Kidney (tissue), 14 donors: ENCODE results near the gene MGAT4A. TPM values are rescaled to one million over a fixed set of nuclear protein-coding genes. Genes with fewer than 3 reads are reported as not detected.

Experiments used
- DNase-seq, 5 donors: peaks; one replicate each; pipeline ENCODE4 v3.0.0-alpha.2; 2013 to 2020
- FAIRE-seq: peaks from 2 replicates; lab custom pipeline; 2012; peaks lifted over from hg19 to GRCh38; lab: Jason Lieb, UNC
- H3K27ac ChIP-seq, 2 donors: one replicate each; pipeline ENCODE4 v1.7.0; 2013; ENCODE audit warnings: low read depth in 2 of 2, low read length in 2 of 2, inconsistent platforms in 1 of 2
- H3K27me3 ChIP-seq: one replicate; pipeline ENCODE4 v1.7.1; 2013; ENCODE audit warnings: low read length, inconsistent platforms; ENCODE audit not compliant: control insufficient read depth, insufficient read depth
- H3K36me3 ChIP-seq, 3 donors: one replicate each; pipeline versions ENCODE4 v1.7.0 to v1.7.1; 2013; ENCODE audit warnings: low read length in 3 of 3, control low read depth in 1 of 3, inconsistent platforms in 1 of 3; ENCODE audit not compliant: insufficient read depth in 3 of 3, control insufficient read depth in 2 of 3
- H3K4me1 ChIP-seq, 3 donors: one replicate each; pipeline versions ENCODE4 v1.7.0 to v1.7.1; 2013; ENCODE audit warnings: low read length in 3 of 3, inconsistent platforms in 1 of 3, low read depth in 1 of 3; ENCODE audit not compliant: control insufficient read depth in 2 of 3, insufficient read depth in 2 of 3
- H3K4me3 ChIP-seq, 3 donors: one replicate each; pipeline versions ENCODE4 v1.7.0 to v1.8.1; 2013; ENCODE audit warnings: low read length in 3 of 3, control low read depth in 1 of 3, inconsistent platforms in 1 of 3
- H3K9ac ChIP-seq, 3 donors: one replicate each; pipeline versions ENCODE4 v1.7.0 to v1.7.1; 2013; ENCODE audit warnings: low read length in 3 of 3, control low read depth in 1 of 3, inconsistent platforms in 1 of 3
- H3K9me3 ChIP-seq, 3 donors: one replicate each; pipeline versions ENCODE4 v1.7.0 to v1.7.1; 2013; ENCODE audit warnings: low read length in 3 of 3, control low read depth in 1 of 3, inconsistent platforms in 1 of 3; ENCODE audit not compliant: control insufficient read depth in 2 of 3, insufficient read depth in 1 of 3
- CTCF ChIP-seq: IDR thresholded peaks from 3 replicates; pipeline ENCODE4 v1.5.1; 2012; ENCODE audit warnings: mild to moderate bottlenecking, moderate library complexity, borderline replicate concordance; ENCODE audit not compliant: insufficient read depth; ENCODE audit errors: extremely low read depth
- intact Hi-C: fragments of 100-400 bp; cut with DNase I; formaldehyde crosslinking; loops from one replicate; pipeline ENCODE4 v1.11.1; 2022
- polyA plus RNA-seq: library from polyadenylated mRNA; stranded (reverse); fragments of 350-450 nt; fragmentation: Illumina TruSeq; extraction: RNeasy Lipid Tissue Mini Kit (QIAGEN cat#74804); gene quantifications from one replicate; pipeline ENCODE4 v1.2.3, GENCODE V29; 2014; ENCODE audit warnings: low read depth, low replicate concordance; ENCODE audit not compliant: insufficient read depth
- total RNA-seq: library from RNA; stranded (reverse); fragmentation: NEBNext Ultra II Directional; extraction: Animal tissue kit (Norgen Biotek cat#: 25700); gene quantifications from one replicate; pipeline ENCODE4 v1.2.1, GENCODE V29; 2021
- donor health status: control.
- donor health status: control.
- donor health status: control.
- donor health status: control.
- donor health status: control.
- donor health status: DM: yes; HTN: yes; CAD: no.
- donor health status: Normal renal cell carcinoma (clear cell type).

Gene MGAT4A
- total and polyA plus RNA-seq, 2 donors from 2014 or later: 23.5 to 101 TPM

GRCh38 chr2:98632351-98632750 lies 98.6 kb downstream of the MGAT4A start:
- no peak for FAIRE-seq
- H3K27ac ChIP-seq: no peak overlapping the region
- DNase-seq: no peak
- H3K4me1 ChIP-seq: no peaks in the 10 kb centered on the region
- no peak overlapping the region for H3K9ac ChIP-seq
- H3K36me3 ChIP-seq: peaks cover 0 to 13% (median 6%) of the 10 kb centered on the region in 3 donors
- no peaks in the 10 kb centered on the region for H3K27me3 ChIP-seq
- intact Hi-C loops: no loop called here
- no peak overlapping the region for H3K4me3 ChIP-seq
- no peaks in the 10 kb centered on the region for H3K9me3 ChIP-seq
- no peak for TF ChIP-seq CTCF

GRCh38 chr2:98623657-98624056 lies 107.3 kb downstream of the MGAT4A start:
- H3K27ac ChIP-seq: no peak overlapping the region
- H3K9me3 ChIP-seq: no peaks in the 10 kb centered on the region
- no peak for TF ChIP-seq CTCF
- H3K36me3 ChIP-seq: peaks cover 0 to 14% (median 5%) of the 10 kb centered on the region in 3 donors
- no peak overlapping the region for H3K4me3 ChIP-seq
- intact Hi-C loops: no loop called here
- H3K9ac ChIP-seq: no peak overlapping the region
- FAIRE-seq (no peak), DNase-seq (peak in 3 of 5 donors; percentile 10 to 65 (median 25))
- H3K4me1 ChIP-seq: no peaks in the 10 kb centered on the region
- no peaks in the 10 kb centered on the region for H3K27me3 ChIP-seq

GRCh38 chr2:98617149-98617548 lies 113.8 kb downstream of the MGAT4A start:
- Histone ChIP-seq H3K27me3 (no peaks in the 10 kb centered on the region), H3K4me1 (no peaks in the 10 kb centered on the region), H3K27ac (no peak overlapping the region), H3K9me3 (no peaks in the 10 kb centered on the region), H3K9ac (no peak overlapping the region), H3K36me3 (peaks cover 7 to 51% (median 42%) of the 10 kb centered on the region in 3 donors), H3K4me3 (no peak overlapping the region)
- intact Hi-C loops: no loop called here
- FAIRE-seq: no peak
- TF ChIP-seq CTCF: no peak
- DNase-seq: no peak

GRCh38 chr2:98615481-98615880 lies 115.5 kb downstream of the MGAT4A start:
- H3K9ac ChIP-seq: no peak overlapping the region

More at GRCh38 chr2:98615481-98615880, 115.5 kb downstream of the MGAT4A start:
- no peak overlapping the region for H3K27ac ChIP-seq
- no peak for TF ChIP-seq CTCF
- FAIRE-seq: no peak
- peaks cover 0 to 6% (median 4%) of the 10 kb centered on the region in 3 donors for H3K4me1 ChIP-seq
- no peaks in the 10 kb centered on the region for H3K27me3 ChIP-seq
- intact Hi-C loops: no loop called here
- no peak overlapping the region for H3K4me3 ChIP-seq
- H3K36me3 ChIP-seq: peaks cover 12 to 48% (median 44%) of the 10 kb centered on the region in 3 donors
- no peak for DNase-seq
- no peaks in the 10 kb centered on the region for H3K9me3 ChIP-seq
